PFSK-1 (cell line): Measurements from ENCODE around the gene POLR2H.

Source experiments
- FOXP2 ChIP-seq: optimal IDR thresholded peaks from 2 replicates; pipeline ENCODE3; 2011; ENCODE audit warnings: borderline replicate concordance, control low read depth, inconsistent platforms; ENCODE audit not compliant: insufficient read depth; ENCODE audit errors: extremely low read length, extremely low read depth
- POLR2AphosphoS5 ChIP-seq: IDR thresholded peaks from 2 replicates; pipeline ENCODE4 v1.6.1; 2012; ENCODE audit warnings: low read depth, mild to moderate bottlenecking, control low read depth, low read length, moderate library complexity
- REST ChIP-seq, 2 experiments: IDR thresholded peaks; 2 replicates each; pipeline versions ENCODE4 v1.6.1 to v1.8.0; 2011 to 2012; ENCODE audit warnings: low read depth in 2 of 2, low read length in 2 of 2, control low read depth in 1 of 2, inconsistent platforms in 1 of 2, mild to moderate bottlenecking in 1 of 2, moderate library complexity in 1 of 2; ENCODE audit not compliant: insufficient read depth in 1 of 2
- SIN3A ChIP-seq: IDR thresholded peaks from 2 replicates; pipeline ENCODE4 v1.6.1; 2012; ENCODE audit warnings: mild to moderate bottlenecking, low read length, moderate library complexity, borderline replicate concordance; ENCODE audit not compliant: insufficient read depth
- TAF1 ChIP-seq: IDR thresholded peaks from 2 replicates; pipeline ENCODE4 v1.6.1; 2012; ENCODE audit warnings: low read length, control low read depth, borderline replicate concordance; ENCODE audit not compliant: insufficient read depth

Gene POLR2H

GRCh38 chr3:184380185-184380626 is 18.7 kb downstream of the POLR2H start:
- TF ChIP-seq POLR2AphosphoS5 (no peak), REST (IDR thresholded peaks at IDR 0.05; ENCODE audit: insufficient read depth in 1 of 2, low read depth in 2 of 2, low read length in 2 of 2) (no peak), TAF1 (no peak), SIN3A (no peak), FOXP2 (no peak)

- TF ChIP-seq TAF1 (no peak), SIN3A (no peak)
Measured at GRCh38 chr3:184380627-184381260, 19.2 kb downstream of the POLR2H start.

DNA sequence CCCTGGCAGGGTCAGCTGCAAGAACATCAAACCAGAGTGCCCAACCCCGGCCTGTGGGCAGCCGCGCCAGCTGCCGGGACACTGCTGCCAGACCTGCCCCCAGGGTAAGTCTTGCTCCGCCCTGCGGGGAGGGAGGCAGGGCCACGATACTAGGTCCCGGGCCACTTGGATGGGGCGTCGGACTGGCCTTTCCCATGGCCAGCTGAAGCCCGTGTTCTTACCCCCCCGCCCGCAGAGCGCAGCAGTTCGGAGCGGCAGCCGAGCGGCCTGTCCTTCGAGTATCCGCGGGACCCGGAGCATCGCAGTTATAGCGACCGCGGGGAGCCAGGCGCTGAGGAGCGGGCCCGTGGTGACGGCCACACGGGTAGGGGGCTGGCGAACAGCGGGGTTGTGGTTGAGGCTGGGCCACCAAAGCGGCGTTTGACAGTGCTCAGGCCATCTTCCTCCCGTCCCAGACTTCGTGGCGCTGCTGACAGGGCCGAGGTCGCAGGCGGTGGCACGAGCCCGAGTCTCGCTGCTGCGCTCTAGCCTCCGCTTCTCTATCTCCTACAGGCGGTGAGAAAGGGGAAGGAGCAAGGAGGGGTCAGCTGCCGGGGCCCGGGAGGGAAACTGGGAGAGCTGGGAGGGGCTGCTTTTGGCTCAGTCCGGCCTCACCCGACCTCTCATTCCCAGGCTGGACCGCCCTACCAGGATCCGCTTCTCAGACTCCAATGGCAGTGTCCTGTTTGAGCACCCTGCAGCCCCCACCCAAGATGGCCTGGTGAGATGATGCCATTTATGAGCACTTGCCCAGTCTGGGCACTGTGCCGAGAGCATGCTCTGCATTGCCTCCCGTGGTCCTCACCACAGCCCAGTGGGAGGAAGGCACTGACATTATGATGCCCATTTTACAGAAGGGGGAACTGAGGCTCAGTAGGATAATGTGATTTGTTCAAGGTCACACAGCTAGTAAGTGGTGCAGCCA is 20.0 kb downstream of the POLR2H start:
- TF ChIP-seq REST (IDR thresholded peaks at IDR 0.05; ENCODE audit: insufficient read depth in 1 of 2, low read depth in 2 of 2, low read length in 2 of 2), result no peak
- TF ChIP-seq TAF1, result no peak
- no peak for TF ChIP-seq SIN3A
- TF ChIP-seq FOXP2, result no peak
- no peak for TF ChIP-seq POLR2AphosphoS5

- no peak for TF ChIP-seq SIN3A
- no peak for TF ChIP-seq REST (IDR thresholded peaks at IDR 0.05; ENCODE audit: insufficient read depth in 1 of 2, low read depth in 2 of 2, low read length in 2 of 2)
Measured at GRCh38 chr3:184382326-184383032, 21.0 kb downstream of the POLR2H start.

DNA sequence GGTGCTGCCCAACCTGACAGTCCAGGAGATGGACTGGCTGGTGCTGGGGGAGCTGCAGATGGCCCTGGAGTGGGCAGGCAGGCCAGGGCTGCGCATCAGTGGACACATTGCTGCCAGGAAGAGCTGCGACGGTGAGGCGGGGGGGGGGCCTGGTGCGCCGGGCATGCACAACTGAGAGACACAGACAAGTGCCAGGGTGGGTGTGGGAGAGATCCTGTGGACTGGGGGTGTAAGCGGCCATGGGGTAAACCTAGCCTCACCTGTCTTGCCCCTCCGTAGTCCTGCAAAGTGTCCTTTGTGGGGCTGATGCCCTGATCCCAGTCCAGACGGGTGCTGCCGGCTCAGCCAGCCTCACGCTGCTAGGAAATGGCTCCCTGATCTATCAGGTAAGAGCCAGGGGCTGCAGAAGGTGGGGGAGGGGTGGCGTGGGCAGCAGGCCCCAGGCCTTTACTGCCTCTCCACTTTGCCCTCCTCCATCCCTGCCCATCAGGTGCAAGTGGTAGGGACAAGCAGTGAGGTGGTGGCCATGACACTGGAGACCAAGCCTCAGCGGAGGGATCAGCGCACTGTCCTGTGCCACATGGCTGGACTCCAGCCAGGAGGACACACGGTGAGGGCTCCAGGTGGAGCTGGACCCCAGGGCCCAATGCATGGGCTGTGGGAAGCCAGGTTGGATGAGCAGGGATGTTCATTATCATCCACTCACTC is 21.7 kb downstream of the POLR2H start:
- TF ChIP-seq REST (IDR thresholded peaks at IDR 0.05; ENCODE audit: insufficient read depth in 1 of 2, low read depth in 2 of 2, low read length in 2 of 2) (no peak), FOXP2 (no peak), POLR2AphosphoS5 (no peak), TAF1 (no peak), SIN3A (no peak)
